ENCODE data around the gene NRDE2. TPM values are rescaled to one million over a fixed set of nuclear protein-coding genes. Genes with fewer than 3 reads are reported as not detected.
A peak's percentile ranks its signal among the peaks of the same experiment; 100 is the strongest.
"Not testable (repeated sequence)": the region's sequence is repeated elsewhere in the genome, so short reads cannot be mapped to it uniquely, and the experiment has no call there.

NRDE2 gene
- total RNA-seq, 4 donors from 2014 or later, result 8.0 to 14.1 (median 12.2) TPM

GRCh38 chr14:90246936-90247335 lies 84.8 kb downstream of the NRDE2 start:
- 90% methylated on average over 4 of the region's 4 CpGs for WGBS
- DNase-seq (ENCODE audit: extremely low spot score), result no peak
- Histone ChIP-seq H3K27ac (replicated peaks in 1 of 4) (no peak overlapping the region), H3K4me3 (no peak overlapping the region), H3K36me3 (no peaks in the 10 kb centered on the region), H3K9me3 (peaks cover 0 to 4% (median 1%) of the 10 kb centered on the region in 4 donors), H3K4me1 (no peaks in the 10 kb centered on the region), H3K27me3 (peaks cover 0 to 2% (median 0%) of the 10 kb centered on the region in 4 donors)
- intact Hi-C loops (cut with DNase I), result no loop called here
- TF ChIP-seq POLR2A (IDR thresholded peaks at IDR 0.05; ENCODE audit: low read depth) (no peak), POLR2AphosphoS5 (IDR thresholded peaks at IDR 0.05) (no peak), EP300 (IDR thresholded peaks at IDR 0.05) (no peak), CTCF (IDR thresholded peaks at IDR 0.05) (no peak)

GRCh38 chr14:90242444-90242843 lies 89.3 kb downstream of the NRDE2 start:
- H3K36me3 ChIP-seq, result no peaks in the 10 kb centered on the region
- intact Hi-C loops (cut with DNase I), result no loop called here
- peaks cover 0 to 49% (median 46%) of the 10 kb centered on the region in 4 donors for H3K9me3 ChIP-seq
- no peak for TF ChIP-seq POLR2AphosphoS5 (IDR thresholded peaks at IDR 0.05)
- TF ChIP-seq POLR2A (IDR thresholded peaks at IDR 0.05; ENCODE audit: low read depth), result no peak
- TF ChIP-seq EP300 (IDR thresholded peaks at IDR 0.05), result no peak
- no peak for TF ChIP-seq CTCF (IDR thresholded peaks at IDR 0.05)
- DNase-seq (ENCODE audit: extremely low spot score), result no peak
- H3K4me3 ChIP-seq, result no peak overlapping the region
- peaks cover 0 to 3% (median 0%) of the 10 kb centered on the region in 4 donors for H3K27me3 ChIP-seq
- no peaks in the 10 kb centered on the region for H3K4me1 ChIP-seq
- H3K27ac ChIP-seq (replicated peaks in 1 of 4), result no peak overlapping the region

GRCh38 chr14:90239139-90239538 lies 92.6 kb downstream of the NRDE2 start:
- no peak for DNase-seq (ENCODE audit: extremely low spot score)
- intact Hi-C loops (cut with DNase I), result loop anchor here (10.0 kb wide), 1 partner anchor 264 kb away; no protein-coding TSS in a partner anchor
- no peak for TF ChIP-seq EP300 (IDR thresholded peaks at IDR 0.05)
- TF ChIP-seq CTCF (IDR thresholded peaks at IDR 0.05), result no peak
- no peak for TF ChIP-seq POLR2A (IDR thresholded peaks at IDR 0.05; ENCODE audit: low read depth)
- no peak for TF ChIP-seq POLR2AphosphoS5 (IDR thresholded peaks at IDR 0.05)
- Histone ChIP-seq H3K4me3 (no peak overlapping the region), H3K36me3 (no peaks in the 10 kb centered on the region), H3K27me3 (peaks cover 0 to 19% (median 0%) of the 10 kb centered on the region in 4 donors), H3K27ac (replicated peaks in 1 of 4) (no peak overlapping the region), H3K4me1 (peaks cover 0 to 5% (median 2%) of the 10 kb centered on the region in 4 donors), H3K9me3 (peaks cover 0 to 58% (median 56%) of the 10 kb centered on the region in 4 donors)
- WGBS, result 73% methylated on average over 3 of the region's 3 CpGs

- peaks cover 0 to 19% (median 0%) of the 10 kb centered on the region in 4 donors for H3K27me3 ChIP-seq
- H3K4me1 ChIP-seq, result peaks cover 0 to 5% (median 2%) of the 10 kb centered on the region in 4 donors
- no peak overlapping the region for H3K27ac ChIP-seq (replicated peaks in 1 of 4)
- peaks cover 0 to 42% (median 38%) of the 10 kb centered on the region in 4 donors for H3K9me3 ChIP-seq
- intact Hi-C loops (cut with DNase I), result loop anchor here (10.0 kb wide), 1 partner anchor 261 kb away; no protein-coding TSS in a partner anchor
- 30% methylated on average over 12 of the region's 25 CpGs for WGBS
- H3K36me3 ChIP-seq, result no peaks in the 10 kb centered on the region
- no peak for DNase-seq (ENCODE audit: extremely low spot score)
- no peak overlapping the region for H3K4me3 ChIP-seq
- peak; percentile 78 to 87 (median 79) for TF ChIP-seq CTCF (IDR thresholded peaks at IDR 0.05)
- TF ChIP-seq POLR2A (IDR thresholded peaks at IDR 0.05; ENCODE audit: low read depth), result no peak
These were observed 96.4 kb downstream of the NRDE2 start for GRCh38 chr14:90235179-90235976.

- not testable (repeated sequence) for H3K36me3 ChIP-seq; H3K4me1 ChIP-seq; H3K27me3 ChIP-seq; DNase-seq (ENCODE audit: extremely low spot score); H3K4me3 ChIP-seq; H3K27ac ChIP-seq (replicated peaks in 1 of 4); H3K9me3 ChIP-seq
- WGBS, result 100% methylated on average over 1 of the region's 1 CpG
- intact Hi-C loops (cut with DNase I), result loop anchor here (10.0 kb wide), 1 partner anchor 255 kb away; no protein-coding TSS in a partner anchor
These were observed 101.8 kb downstream of the NRDE2 start for GRCh38 chr14:90229942-90230341.
